Endometrial microvascular endothelial cells (primary cell): Measurements from ENCODE around the gene SIGLEC6. TPM values are rescaled to one million over a fixed set of nuclear protein-coding genes. Genes with fewer than 3 reads are reported as not detected.
"Not testable (repeated sequence)": the region's sequence is repeated elsewhere in the genome, so short reads cannot be mapped to it uniquely, and the experiment has no call there.

Source experiments
- in situ Hi-C: cut with HindIII; loops from 2 replicates; pipeline ENCODE4 v1.10.0; 2017; ENCODE audit warnings: low sequenced_read_pairs, low pct_unique_long_range_greater_than_20kb; ENCODE audit errors: inconsistent ontology term
- total RNA-seq: library from RNA; depleted of rRNA; stranded (reverse); fragments of >200 nt; gene quantifications from one replicate; pipeline ENCODE4 v1.2.3, GENCODE V29; 2015; ENCODE audit errors: inconsistent ontology term

The SIGLEC6 gene
- total RNA-seq, 1 donor from 2014 or later, result not detected

- in situ Hi-C loops, result no loop called here
Measured at GRCh38 chr19:51520728-51521127, 10.7 kb downstream of the SIGLEC6 start.

- in situ Hi-C loops, result no loop called here
Measured at GRCh38 chr19:51514866-51515481, 16.5 kb downstream of the SIGLEC6 start.

- in situ Hi-C loops, result no loop called here
Measured at GRCh38 chr19:51513968-51514367, 17.5 kb downstream of the SIGLEC6 start.

GRCh38 chr19:51511353-51511752 lies 20.1 kb downstream of the SIGLEC6 start:
- in situ Hi-C loops, result no loop called here

DNA sequence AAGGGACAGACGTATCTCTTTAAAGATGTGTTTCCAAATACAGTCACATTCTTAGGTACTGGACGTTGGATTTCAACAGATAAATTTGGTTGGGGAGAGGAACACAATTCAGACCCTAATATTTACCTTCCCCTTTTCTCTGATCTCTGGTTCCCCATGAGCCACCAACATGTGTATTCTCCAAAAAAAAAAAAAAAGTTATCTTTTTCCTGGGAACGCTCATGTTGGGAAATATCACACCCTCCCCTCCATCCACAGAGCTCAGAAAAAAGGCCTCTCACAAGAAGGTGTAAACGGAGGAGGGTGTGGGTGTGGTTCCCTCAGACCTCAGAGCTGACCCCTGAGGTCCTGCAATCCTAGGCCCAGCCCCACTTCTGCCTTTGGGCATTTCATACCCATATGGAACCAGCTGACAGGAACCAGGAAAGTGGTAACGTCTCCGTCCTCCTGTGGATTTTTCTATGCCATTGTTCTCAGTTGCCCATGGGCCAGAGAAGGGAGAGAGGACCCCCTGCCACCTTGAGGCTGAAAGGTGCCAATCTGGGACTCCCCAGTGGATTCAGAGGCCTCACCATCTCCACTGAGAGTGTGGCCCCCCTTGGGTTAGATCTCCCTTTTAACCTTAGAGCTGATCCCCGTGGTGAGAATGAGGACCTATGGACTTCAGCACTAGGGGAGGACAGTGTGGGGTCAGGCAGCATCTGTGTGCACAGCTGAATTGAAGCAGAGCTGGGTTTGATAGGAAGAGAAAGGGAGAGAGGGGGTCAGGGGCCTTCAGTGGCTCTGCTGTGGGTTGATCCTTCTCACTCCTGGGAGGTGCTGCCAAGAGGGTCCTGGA lies 21.4 kb downstream of the SIGLEC6 start:
- in situ Hi-C loops, result no loop called here

DNA sequence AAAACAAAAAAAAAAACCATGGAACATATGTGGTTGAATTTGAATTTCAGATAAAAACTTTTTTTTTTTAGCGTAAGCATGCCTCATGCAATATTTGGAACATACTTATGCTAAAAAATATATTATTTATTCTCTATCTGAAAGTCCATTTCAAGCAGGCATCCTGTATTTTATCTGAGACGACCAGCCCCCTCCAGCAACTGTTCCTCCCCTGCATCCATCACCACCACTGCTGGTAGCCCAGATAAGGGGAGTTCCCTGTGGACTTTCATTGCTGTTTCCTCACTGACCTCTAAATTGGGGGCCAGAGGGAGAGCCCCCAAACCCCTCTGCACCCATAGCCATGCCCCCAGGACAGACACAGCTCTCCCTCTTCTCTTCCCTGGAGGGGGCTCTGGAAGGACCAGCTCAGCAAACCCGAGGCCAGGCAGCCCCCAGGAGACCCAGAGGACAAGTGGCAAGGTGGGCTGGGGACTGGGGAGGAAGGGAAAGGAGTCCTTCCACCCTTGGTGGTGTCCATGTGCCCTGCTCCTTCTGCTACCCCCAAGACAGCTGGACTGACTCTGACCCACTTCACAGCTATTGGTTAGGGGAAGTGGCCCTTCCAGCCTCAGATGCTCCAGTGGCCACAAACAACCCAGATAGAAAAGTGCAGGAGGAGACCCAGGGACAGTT lies 23.3 kb downstream of the SIGLEC6 start:
- in situ Hi-C loops, result no loop called here

DNA sequence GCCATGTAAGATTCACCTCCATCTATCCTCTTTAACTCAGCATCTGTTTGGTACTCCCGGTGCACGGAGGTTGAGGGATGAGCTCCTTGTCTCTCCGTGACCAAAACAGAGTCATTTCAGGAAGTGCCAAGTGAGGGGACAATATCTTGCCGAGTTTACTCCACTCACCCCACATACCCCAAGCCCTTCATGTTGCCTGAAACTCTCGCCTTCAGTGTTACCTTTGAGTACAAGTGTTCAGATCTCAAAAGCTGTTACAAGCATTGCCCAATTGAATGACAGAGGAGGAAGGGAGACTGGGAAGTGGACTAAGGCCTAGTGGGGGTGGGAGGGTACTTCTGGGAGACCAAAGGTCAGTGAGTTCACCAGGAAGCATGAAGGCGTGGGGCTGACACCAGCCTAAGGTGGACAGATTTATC lies 23.8 kb downstream of the SIGLEC6 start:
- in situ Hi-C loops, result no loop called here

- in situ Hi-C loops, result no loop called here
Measured at GRCh38 chr19:51507192-51507591, 24.3 kb downstream of the SIGLEC6 start.

DNA sequence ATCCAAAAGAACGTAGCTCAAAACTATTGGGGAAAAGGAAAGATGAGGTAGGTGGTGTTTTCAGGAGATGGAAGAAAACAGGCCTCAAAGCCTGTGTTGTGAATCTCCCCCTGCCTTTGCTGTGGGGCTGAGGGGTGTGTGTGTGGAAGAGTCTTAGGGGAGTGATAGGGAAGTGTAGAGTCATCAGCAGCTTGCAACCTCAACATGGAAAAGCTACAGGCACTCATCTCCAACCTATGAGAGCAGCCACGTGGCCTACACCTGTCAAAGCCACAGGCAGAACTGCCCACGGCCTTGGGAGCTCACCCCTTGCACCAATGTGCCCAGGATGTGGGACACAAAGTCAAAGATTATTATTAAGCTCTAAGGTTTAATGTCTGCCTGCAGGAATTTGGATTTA lies 25.6 kb downstream of the SIGLEC6 start:
- in situ Hi-C loops, result no loop called here

DNA sequence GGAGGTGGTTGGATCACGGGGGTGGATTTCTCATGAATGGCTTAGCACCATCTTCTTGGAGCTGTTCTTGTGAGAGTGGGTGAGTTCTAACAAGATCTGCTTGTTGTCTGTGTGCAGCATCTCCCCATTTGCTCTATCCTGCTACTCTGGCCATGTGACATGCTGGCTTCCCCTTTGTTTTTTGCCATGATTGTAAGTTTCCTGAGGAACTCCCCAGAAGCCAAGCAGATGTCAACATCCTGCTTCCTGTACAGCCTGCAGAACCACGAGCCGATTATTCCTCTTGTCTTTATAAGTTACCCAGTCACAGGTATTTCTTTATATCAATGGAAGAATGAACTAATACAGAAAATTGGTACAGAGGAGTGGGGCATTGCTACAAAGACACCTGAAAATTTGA lies 27.6 kb downstream of the SIGLEC6 start:
- in situ Hi-C loops, result no loop called here

- in situ Hi-C loops, result no loop called here
Measured at GRCh38 chr19:51503286-51503817, 28.1 kb downstream of the SIGLEC6 start.

DNA sequence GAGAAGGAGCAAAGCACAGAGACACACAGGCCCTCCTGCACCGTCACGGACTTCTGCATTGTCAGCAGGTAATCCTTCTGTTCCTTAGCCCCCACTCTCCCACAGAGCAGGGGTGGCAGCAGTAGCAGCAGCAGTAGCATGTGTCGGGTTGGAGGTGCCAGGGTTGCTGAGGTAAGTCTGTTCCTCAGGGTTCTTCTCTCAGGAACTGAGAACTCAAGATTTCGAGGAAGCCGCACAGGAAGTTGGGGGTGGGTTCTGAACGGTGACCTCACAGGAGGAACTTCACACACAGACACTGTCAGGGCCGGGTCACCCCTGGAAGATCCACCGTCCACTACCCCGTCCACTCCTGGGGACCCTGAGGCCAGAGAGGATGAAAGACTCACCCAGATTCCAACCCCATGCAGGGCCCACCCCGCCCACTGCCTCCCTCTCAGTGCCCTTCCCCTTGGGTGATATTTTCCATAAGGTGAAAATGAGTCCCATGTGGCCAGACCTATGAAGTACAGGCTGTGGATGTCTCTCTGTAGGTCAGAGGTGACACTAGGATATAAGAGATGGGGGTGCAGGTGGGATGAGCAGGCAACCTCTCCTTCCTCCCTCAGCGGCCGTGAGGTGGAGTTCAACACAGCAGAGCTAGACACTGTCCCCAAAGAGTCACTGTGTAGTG lies 29.7 kb downstream of the SIGLEC6 start, which contains the start of gene SIGLEC12:
TSS of gene SIGLEC12 (minus strand) at position 207 of the 670 bp plus-strand sequence. CDS start at position 140, 67 bp downstream.
- in situ Hi-C loops, result no loop called here

DNA sequence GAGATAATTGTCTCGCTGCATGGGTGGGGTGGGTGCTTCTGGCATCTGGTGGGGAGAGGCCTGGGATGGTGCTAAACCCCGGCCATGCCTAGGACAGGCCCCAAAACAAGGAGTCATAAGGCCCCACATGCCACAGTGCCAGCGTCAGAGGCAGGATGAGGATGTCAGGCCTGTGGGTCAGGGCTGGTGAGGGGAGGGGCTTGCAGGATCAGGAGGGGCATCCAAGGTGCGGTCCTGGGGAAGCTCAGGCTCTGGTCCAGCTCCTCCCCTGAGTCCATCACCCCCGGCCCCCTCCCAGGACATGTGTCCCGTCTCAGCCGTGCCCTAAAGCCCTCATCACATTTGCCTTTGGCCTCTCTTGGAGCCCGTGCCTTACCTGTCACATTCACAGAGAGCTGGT lies 30.5 kb downstream of the SIGLEC6 start:
- in situ Hi-C loops, result not testable (repeated sequence)

GRCh38 chr19:51497666-51498065 lies 33.8 kb downstream of the SIGLEC6 start:
- in situ Hi-C loops, result no loop called here

DNA sequence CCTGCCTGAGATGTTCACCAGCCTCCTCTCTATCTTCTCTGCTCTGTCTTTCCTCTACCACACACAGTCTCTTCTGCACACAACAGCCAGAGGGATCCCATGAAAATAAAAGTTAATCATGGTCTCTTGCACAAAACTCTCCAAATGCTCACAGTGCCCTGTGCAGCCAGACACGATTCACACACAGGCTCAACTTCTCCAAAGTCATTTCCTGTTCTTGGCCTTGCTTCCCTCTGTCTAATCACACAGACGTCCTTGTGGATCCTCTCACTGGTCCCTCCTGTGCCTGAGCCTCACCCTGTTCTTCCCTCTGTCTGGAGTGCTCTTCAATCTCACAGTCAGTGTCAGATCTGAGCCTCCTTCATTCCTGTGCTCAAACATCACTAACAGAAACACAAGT lies 37.7 kb downstream of the SIGLEC6 start:
- in situ Hi-C loops, result no loop called here

DNA sequence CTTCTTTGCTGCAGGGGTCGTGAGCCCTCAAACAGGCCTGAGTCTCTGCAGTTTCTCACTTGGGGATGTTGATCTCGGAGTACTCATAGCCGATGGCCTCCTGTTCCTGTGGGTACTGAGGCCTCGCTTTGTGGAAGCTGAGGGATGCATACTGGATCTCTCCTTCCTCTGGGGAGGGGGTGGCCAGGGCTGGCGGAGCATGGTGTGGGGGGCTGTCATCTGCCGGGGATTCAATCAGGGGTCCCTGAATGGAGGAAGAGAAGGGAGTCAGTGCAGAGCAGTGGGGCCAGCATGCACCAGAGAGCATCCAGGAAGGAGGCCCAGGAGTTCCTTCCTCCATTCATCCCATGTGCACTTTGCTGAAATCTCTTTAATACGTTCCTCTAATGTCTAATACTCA lies 39.9 kb downstream of the SIGLEC6 start:
- in situ Hi-C loops, result no loop called here

DNA sequence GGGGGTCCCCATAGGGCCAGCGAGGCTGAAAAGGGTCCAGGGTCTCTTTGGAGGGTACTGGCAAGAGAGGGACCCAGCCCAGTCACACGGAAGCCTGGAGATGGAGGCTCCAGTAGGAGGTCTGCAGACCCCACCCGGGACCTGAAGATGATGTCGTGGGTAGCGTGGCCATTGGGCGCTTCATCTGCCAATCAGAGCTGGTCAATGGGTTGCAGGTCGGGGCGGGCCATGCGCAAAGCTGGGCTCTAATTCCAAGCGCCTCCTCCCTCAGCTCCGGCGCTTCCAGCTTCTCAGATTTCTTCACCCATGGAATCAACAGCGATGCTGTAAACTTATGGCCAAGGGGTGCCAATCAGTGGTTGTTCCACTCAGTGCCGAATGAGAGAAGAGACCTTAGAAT lies 40.8 kb downstream of the SIGLEC6 start:
- in situ Hi-C loops, result no loop called here

DNA sequence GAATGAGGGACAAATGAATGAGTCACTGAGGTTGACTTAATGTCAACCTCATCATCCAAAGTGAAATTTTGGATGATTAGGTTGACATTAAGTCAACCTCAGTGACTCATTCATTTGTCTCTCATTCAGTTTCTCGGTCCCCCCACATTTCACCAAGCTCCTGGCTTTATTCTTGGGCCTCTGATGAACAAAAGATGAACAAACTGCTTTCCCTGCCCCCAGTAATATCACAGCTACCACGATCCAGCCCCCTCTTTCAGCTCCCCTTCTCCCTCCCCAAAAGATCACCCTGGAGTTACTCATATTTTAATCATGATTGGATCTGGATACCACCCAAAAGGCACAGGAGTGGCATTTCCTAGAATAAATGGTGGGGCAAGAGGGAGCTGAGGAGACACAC lies 42.4 kb downstream of the SIGLEC6 start:
- in situ Hi-C loops, result no loop called here

- in situ Hi-C loops, result no loop called here
Measured at GRCh38 chr19:51488491-51488890, 43.0 kb downstream of the SIGLEC6 start.
